Ureter (tissue), 1 donor: ENCODE measurements around the gene CD300E. TPM values are rescaled to one million over a fixed set of nuclear protein-coding genes. Genes with fewer than 3 reads are reported as not detected.

Source experiments
- DNase-seq: peaks from one replicate; pipeline ENCODE4 v3.0.0-alpha.2; 2020; ENCODE audit warnings: low spot score
- total RNA-seq: library from RNA; stranded (reverse); gene quantifications from one replicate; pipeline ENCODE4 v1.2.4, GENCODE V29; 2023
- donor health status: DM: yes; HTN: yes; CAD: no.

CD300E gene
- total RNA-seq, 1 donor from 2014 or later = 0.73 TPM

DNA sequence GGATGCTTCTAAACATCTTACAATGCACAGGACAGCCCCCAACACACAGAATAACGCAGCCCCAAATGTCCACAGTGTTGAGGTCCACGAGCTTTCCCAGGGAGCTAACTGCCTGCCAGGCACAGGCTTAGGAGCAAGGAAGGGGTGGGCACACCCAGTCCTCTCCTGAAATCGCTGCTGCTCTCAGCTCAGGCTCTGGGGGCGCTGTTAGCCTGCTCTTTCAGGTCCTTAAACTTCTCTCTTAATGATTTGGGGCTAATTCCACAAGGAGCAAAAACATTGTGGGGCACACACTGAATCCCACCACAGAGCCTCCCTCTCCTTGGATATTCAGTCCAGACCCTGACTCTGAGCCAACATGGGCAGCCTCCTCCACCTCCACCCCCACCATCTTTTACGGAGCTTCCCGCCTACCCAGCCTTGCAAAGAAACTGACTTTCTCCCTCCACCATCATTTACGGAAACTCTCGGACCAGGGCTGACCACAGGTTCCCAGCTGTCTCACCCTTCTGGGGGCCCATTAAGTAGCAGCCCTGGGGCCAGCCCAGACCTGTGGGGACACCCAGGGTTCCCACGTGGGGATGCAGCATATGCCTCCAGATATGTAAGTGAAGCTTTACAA is 57.3 kb downstream of the CD300E start:
- DNase-seq = no peak

DNA sequence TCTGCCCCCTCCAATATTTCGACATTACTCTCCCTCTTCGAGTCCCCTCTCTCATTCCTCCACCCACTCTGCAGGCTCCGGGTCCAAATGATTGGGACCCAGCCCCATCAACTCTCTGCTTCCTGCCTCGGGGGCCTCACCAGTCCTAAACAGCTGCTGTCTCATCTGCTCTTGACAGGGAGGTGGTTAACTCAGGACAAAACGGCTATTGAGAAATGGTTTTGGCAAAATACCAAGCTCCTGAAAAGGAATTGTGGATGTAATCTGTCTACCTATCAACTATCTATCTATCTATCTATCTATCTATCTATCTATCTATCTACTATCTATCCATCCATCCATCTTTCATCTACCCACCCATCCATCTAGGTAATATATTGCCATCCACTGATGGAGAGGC is 58.4 kb downstream of the CD300E start:
- no peak for DNase-seq

DNA sequence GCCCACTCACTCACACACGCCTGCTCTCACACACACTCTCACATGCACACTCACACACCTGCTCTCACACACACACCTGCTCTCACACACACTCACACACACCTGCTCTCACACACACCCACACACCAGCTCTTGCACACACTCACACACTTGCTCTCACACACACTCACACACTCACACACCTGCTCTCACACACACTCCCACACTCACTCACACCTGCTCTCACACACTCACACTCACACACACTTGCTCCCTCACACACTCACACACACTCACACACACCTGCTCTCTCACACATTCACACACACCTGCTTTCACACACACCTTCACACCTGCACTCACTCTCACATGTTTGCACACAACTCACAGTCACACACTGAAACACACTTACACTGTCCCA is 60.2 kb downstream of the CD300E start:
- no peak for DNase-seq

DNA sequence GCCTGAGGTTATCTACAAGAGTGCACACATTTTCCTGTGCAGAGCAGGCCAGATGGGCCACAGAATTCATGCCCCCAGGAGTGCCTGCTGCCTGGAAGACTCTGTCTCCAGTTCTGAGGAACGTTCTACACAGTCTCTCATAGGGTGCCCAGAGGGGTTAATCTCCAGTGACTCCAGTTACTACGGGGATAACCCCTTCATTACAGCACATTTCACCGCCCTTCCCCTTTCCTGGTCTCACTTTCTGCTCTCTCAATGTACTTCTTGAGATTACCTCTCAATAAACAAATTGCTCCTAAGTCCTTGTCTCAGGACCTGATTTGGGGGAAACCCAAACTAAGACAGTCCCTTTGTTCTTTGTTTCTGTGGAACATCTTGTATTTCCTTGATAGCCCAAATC is 62.0 kb downstream of the CD300E start:
- DNase-seq = no peak

Other genes with a start within 250 kb of the CD300E start
- gene GPRC5C, start 191.7 kb downstream of the CD300E start, total RNA-seq = 153 TPM
- gene CD300A, start 157.1 kb downstream of the CD300E start, total RNA-seq = 4.3 TPM
- gene CD300LB, start 92.3 kb downstream of the CD300E start, total RNA-seq = 0.49 TPM
- 0.68 TPM for gene CD300C, start 77.6 kb downstream of the CD300E start, total RNA-seq
- gene CD300H, start 56.2 kb downstream of the CD300E start, total RNA-seq = not detected
- gene CD300LD, start 31.5 kb downstream of the CD300E start, total RNA-seq = not detected
- gene CD300LF, start 89.2 kb upstream of the CD300E start, total RNA-seq = 2.5 TPM
- gene RAB37, start 113.5 kb upstream of the CD300E start, total RNA-seq = 2.3 TPM
- 20.6 TPM for gene NHERF1, start 124.9 kb upstream of the CD300E start, total RNA-seq
- 65.1 TPM for gene NAT9, start 152.6 kb upstream of the CD300E start, total RNA-seq
- gene GRIN2C, start 236.1 kb upstream of the CD300E start, total RNA-seq = 0.23 TPM
- 18.4 TPM for gene FDXR, start 249.3 kb upstream of the CD300E start, total RNA-seq